B cell (primary cell): ENCODE data around the gene CCL8. TPM values are rescaled to one million over a fixed set of nuclear protein-coding genes. Genes with fewer than 3 reads are reported as not detected.

Experiments used
- ATAC-seq: fragments of 200-7000 bp; cut with Tn5 transposase; one replicate; pipeline ENCODE4 v1.10.0; 2021; ENCODE audit warnings: low read depth, mild to moderate bottlenecking, moderate number of reproducible peaks, moderate library complexity
- CTCF ChIA-PET: fragments of 350-600 bp; sonication (Branson Sonifier 250); formaldehyde crosslinking; loops from one replicate; lab custom pipeline; 2021; ENCODE audit warnings: antibody characterized with exemption, inconsistent platforms; lab: Charles Lee
- POLR2A ChIA-PET: fragments of 350-600 bp; sonication (Branson Sonifier 250); formaldehyde crosslinking; loops from one replicate; lab custom pipeline; 2021; ENCODE audit warnings: antibody characterized with exemption; lab: Charles Lee
- DNase-seq: peaks from one replicate; pipeline ENCODE4 v3.0.0; 2013
- H2AFZ ChIP-seq: 2 replicates; pipeline ENCODE4 v1.6.1; 2012; ENCODE audit warnings: mild to moderate bottlenecking, low read depth, low read length; ENCODE audit not compliant: insufficient read depth, poor library complexity, severe bottlenecking
- H3K27ac ChIP-seq, 2 donors: 1 replicate in 1 of 2; 2 replicates in 1 of 2; pipeline ENCODE4 v1.5.1; 2012 to 2013; ENCODE audit warnings: low read length in 2 of 2, mild to moderate bottlenecking in 2 of 2, moderate library complexity in 1 of 2
- H3K27me3 ChIP-seq, 4 experiments: fragments of 200-600 bp in 1 of 4; sonication (generic) in 1 of 4; replicated peaks in 1 of 4; 1 replicate in 2 of 4; 2 replicates in 2 of 4; pipeline versions ENCODE4 v1.6.1 to v1.7.0; 2013 to 2016; ENCODE audit warnings: low read length in 3 of 4, mild to moderate bottlenecking in 2 of 4, mixed read lengths in 1 of 4, moderate library complexity in 1 of 4; ENCODE audit not compliant: insufficient read depth in 4 of 4, control insufficient read depth in 3 of 4; ENCODE audit errors: control extremely low read depth in 1 of 4
- H3K36me3 ChIP-seq, 2 experiments: replicated peaks in 1 of 2; 1 replicate in 1 of 2; 2 replicates in 1 of 2; pipeline versions ENCODE4 v1.6.1 to v1.7.1; 2013; ENCODE audit warnings: low read length in 1 of 2; ENCODE audit not compliant: insufficient read depth in 2 of 2, control insufficient read depth in 1 of 2; ENCODE audit errors: control extremely low read depth in 1 of 2, extremely low read depth in 1 of 2
- H3K4me1 ChIP-seq, 2 donors: fragments of 200-600 bp in 1 of 2; sonication (generic) in 1 of 2; 1 replicate in 1 of 2; 2 replicates in 1 of 2; pipeline versions ENCODE4 v1.5.1 to v1.6.1; 2013 to 2017; ENCODE audit warnings: low read length in 2 of 2; ENCODE audit not compliant: control insufficient read depth in 2 of 2, insufficient read depth in 2 of 2
- H3K4me2 ChIP-seq: replicated peaks from 2 replicates; pipeline ENCODE3; 2012; ENCODE audit warnings: mild to moderate bottlenecking, low read depth, low read length; ENCODE audit not compliant: poor library complexity, severe bottlenecking
- H3K4me3 ChIP-seq, 5 experiments: fragments of 200-600 bp in 1 of 5; sonication (generic) in 1 of 5; 1 replicate in 3 of 5; 2 replicates in 2 of 5; pipeline versions ENCODE4 v1.5.1 to v1.7.0; 2011 to 2016; ENCODE audit warnings: low read length in 4 of 5, mild to moderate bottlenecking in 4 of 5, low read depth in 2 of 5, control low read depth in 1 of 5, moderate library complexity in 1 of 5; ENCODE audit not compliant: insufficient read depth in 1 of 5; ENCODE audit errors: control extremely low read depth in 1 of 5, extremely low read depth in 1 of 5
- H3K79me2 ChIP-seq: fragments of 200-600 bp; sonication (generic); one replicate; pipeline ENCODE4 v1.6.0; 2016; ENCODE audit warnings: low read length; ENCODE audit not compliant: control insufficient read depth, insufficient read depth
- H3K9ac ChIP-seq: fragments of 200-600 bp; sonication (generic); 2 replicates; pipeline ENCODE4 v1.6.1; 2017; ENCODE audit warnings: mild to moderate bottlenecking, low read length, moderate library complexity
- H3K9me3 ChIP-seq, 3 donors: one replicate each; pipeline versions ENCODE4 v1.6.1 to v1.7.1; 2013; ENCODE audit warnings: low read length in 2 of 3; ENCODE audit not compliant: control insufficient read depth in 2 of 3, insufficient read depth in 1 of 3; ENCODE audit errors: control extremely low read depth in 1 of 3
- H4K20me1 ChIP-seq: 2 replicates; pipeline ENCODE4 v1.6.0; 2012; ENCODE audit warnings: mild to moderate bottlenecking, low read length; ENCODE audit not compliant: insufficient read depth, control insufficient read depth, poor library complexity, severe bottlenecking
- H3K27ac Mint-ChIP-seq: one replicate; pipeline ENCODE4 v1.8.0; 2021; ENCODE audit warnings: mixed read lengths
- H3K27me3 Mint-ChIP-seq: one replicate; pipeline ENCODE4 v1.8.0; 2021; ENCODE audit warnings: mixed read lengths
- H3K4me1 Mint-ChIP-seq: one replicate; pipeline ENCODE4 v1.8.0; 2021; ENCODE audit warnings: mixed read lengths
- H3K4me3 Mint-ChIP-seq: one replicate; pipeline ENCODE4 v1.8.0; 2021; ENCODE audit warnings: mixed read lengths
- H3K9me3 Mint-ChIP-seq: one replicate; pipeline ENCODE4 v1.8.0; 2022; ENCODE audit warnings: mixed read lengths; ENCODE audit not compliant: insufficient read depth
- EZH2 ChIP-seq: IDR thresholded peaks from 2 replicates; pipeline ENCODE4 v1.6.1; 2012; ENCODE audit warnings: borderline replicate concordance, low read depth, mild to moderate bottlenecking, moderate library complexity, low read length; ENCODE audit not compliant: insufficient read depth, poor library complexity, severe bottlenecking
- WGBS: methylation state at CpG from one replicate; pipeline ENCODE4 v1.1.5; 2013; ENCODE audit warnings: missing lambda C conversion rate; ENCODE audit not compliant: insufficient coverage; 5-methylcytosine and 5-hydroxymethylcytosine counted together
- intact Hi-C: fragments of 100-400 bp; cut with micrococcal nuclease; formaldehyde crosslinking; loops from one replicate; pipeline ENCODE4 v1.10.0; 2022
- polyA plus RNA-seq: library from polyadenylated mRNA; depleted of rRNA; stranded (reverse); fragments of >200 nt; gene quantifications from 2 replicates; pipeline ENCODE4 v1.2.3, GENCODE V29; 2012
- total RNA-seq, 2 donors: library from RNA; stranded (reverse); fragments of 120-200 nt in 1 of 2; gene quantifications; 1 replicate in 1 of 2; 2 replicates in 1 of 2; pipeline versions ENCODE4 v1.2.3 to v1.2.4, GENCODE V29; 2013 to 2022
- TF ChIP-seq, protein P1 (sequence below): fragments of 200-600 bp; IDR thresholded peaks from one replicate; pipeline ENCODE4 v1.8.0; 2022; ENCODE audit warnings: antibody characterized with exemption, mild to moderate bottlenecking

Gene CCL8
- total and polyA plus RNA-seq, 2 donors (not counting 1 experiment from before 2014, with no cell fraction given), result not detected

GRCh38 chr17:34275881-34276280 lies 43.4 kb upstream of the CCL8 start:
- no peak overlapping the region for H3K27ac Mint-ChIP-seq

GRCh38 chr17:34276826-34277225 lies 42.4 kb upstream of the CCL8 start:
- no peak overlapping the region for H3K4me2 ChIP-seq
- TF ChIP-seq, protein P1, sequence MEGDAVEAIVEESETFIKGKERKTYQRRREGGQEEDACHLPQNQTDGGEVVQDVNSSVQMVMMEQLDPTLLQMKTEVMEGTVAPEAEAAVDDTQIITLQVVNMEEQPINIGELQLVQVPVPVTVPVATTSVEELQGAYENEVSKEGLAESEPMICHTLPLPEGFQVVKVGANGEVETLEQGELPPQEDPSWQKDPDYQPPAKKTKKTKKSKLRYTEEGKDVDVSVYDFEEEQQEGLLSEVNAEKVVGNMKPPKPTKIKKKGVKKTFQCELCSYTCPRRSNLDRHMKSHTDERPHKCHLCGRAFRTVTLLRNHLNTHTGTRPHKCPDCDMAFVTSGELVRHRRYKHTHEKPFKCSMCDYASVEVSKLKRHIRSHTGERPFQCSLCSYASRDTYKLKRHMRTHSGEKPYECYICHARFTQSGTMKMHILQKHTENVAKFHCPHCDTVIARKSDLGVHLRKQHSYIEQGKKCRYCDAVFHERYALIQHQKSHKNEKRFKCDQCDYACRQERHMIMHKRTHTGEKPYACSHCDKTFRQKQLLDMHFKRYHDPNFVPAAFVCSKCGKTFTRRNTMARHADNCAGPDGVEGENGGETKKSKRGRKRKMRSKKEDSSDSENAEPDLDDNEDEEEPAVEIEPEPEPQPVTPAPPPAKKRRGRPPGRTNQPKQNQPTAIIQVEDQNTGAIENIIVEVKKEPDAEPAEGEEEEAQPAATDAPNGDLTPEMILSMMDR, result no peak
- no peak for TF ChIP-seq EZH2
- no peaks in the 10 kb centered on the region for H3K79me2 ChIP-seq
- no peaks in the 10 kb centered on the region for H3K4me1 ChIP-seq
- no peak for DNase-seq
- H3K9me3 ChIP-seq, result no peaks in the 10 kb centered on the region
- Mint-ChIP-seq H3K27me3 (peaks cover 64% of the 10 kb centered on the region), H3K9me3 (no peaks in the 10 kb centered on the region), H3K27ac (no peak overlapping the region), H3K4me1 (no peaks in the 10 kb centered on the region), H3K4me3 (no peak overlapping the region)
- intact Hi-C loops, result no loop called here
- no peak overlapping the region for H3K9ac ChIP-seq
- H2AFZ ChIP-seq, result no peak overlapping the region
- ChIA-PET CTCF (no interaction called here), POLR2A (no interaction called here)
- peaks cover 0 to 8% (median 7%) of the 10 kb centered on the region in 4 experiments for H3K27me3 ChIP-seq
- WGBS, result 83% methylated on average over 1 of the region's 4 CpGs
- no peaks in the 10 kb centered on the region for H3K36me3 ChIP-seq
- no peak for ATAC-seq
- H3K27ac ChIP-seq, result no peak overlapping the region
- no peaks in the 10 kb centered on the region for H4K20me1 ChIP-seq
- H3K4me3 ChIP-seq, result no peak overlapping the region

More at GRCh38 chr17:34275881-34276280, 43.4 kb upstream of the CCL8 start:
- H3K4me1 ChIP-seq, result no peaks in the 10 kb centered on the region
- ChIA-PET POLR2A (no interaction called here), CTCF (no interaction called here)
- H3K4me3 Mint-ChIP-seq, result no peak overlapping the region
- H3K79me2 ChIP-seq, result no peaks in the 10 kb centered on the region
- H4K20me1 ChIP-seq, result no peaks in the 10 kb centered on the region
- TF ChIP-seq, protein P1, result no peak
- TF ChIP-seq EZH2, result no peak
- peaks cover 0 to 9% (median 7%) of the 10 kb centered on the region in 4 experiments for H3K27me3 ChIP-seq
- peaks cover 67% of the 10 kb centered on the region for H3K27me3 Mint-ChIP-seq
- H3K27ac ChIP-seq, result no peak overlapping the region
- no CpG with 5 or more reads among the region's 1 CpG for WGBS
- no peak overlapping the region for H2AFZ ChIP-seq
- DNase-seq (no peak), ATAC-seq (no peak)
- no peaks in the 10 kb centered on the region for H3K4me1 Mint-ChIP-seq
- intact Hi-C loops, result no loop called here
- H3K9ac ChIP-seq, result no peak overlapping the region
- H3K9me3 ChIP-seq, result no peaks in the 10 kb centered on the region
- no peak overlapping the region for H3K4me3 ChIP-seq
- no peaks in the 10 kb centered on the region for H3K36me3 ChIP-seq
- H3K9me3 Mint-ChIP-seq, result no peaks in the 10 kb centered on the region
- H3K4me2 ChIP-seq, result no peak overlapping the region
